ENCODE results near the gene AFF2.

AFF2 gene

GRCh38 chrX:148723551-148723950, 223.1 kb downstream of the AFF2 start:
- no peak overlapping the region for H3K4me3 ChIP-seq (ENCODE audit: control insufficient read depth, low read depth, low read length)
- no peak for DNase-seq (ENCODE audit: low read depth)
- TF ChIP-seq CTCF (IDR thresholded peaks at IDR 0.05; ENCODE audit: control insufficient read depth, insufficient read depth, low read depth, low read length, missing control alignments), result no peak

GRCh38 chrX:148728901-148729300, 228.5 kb downstream of the AFF2 start:
- no peak for TF ChIP-seq CTCF (IDR thresholded peaks at IDR 0.05; ENCODE audit: control insufficient read depth, insufficient read depth, low read depth, low read length, missing control alignments)
- H3K4me3 ChIP-seq (ENCODE audit: control insufficient read depth, low read depth, low read length), result no peak overlapping the region
- DNase-seq (ENCODE audit: low read depth), result no peak

GRCh38 chrX:148732743-148733142, 232.3 kb downstream of the AFF2 start:
- DNase-seq (ENCODE audit: low read depth), result no peak
- H3K4me3 ChIP-seq (ENCODE audit: control insufficient read depth, low read depth, low read length), result no peak overlapping the region
- TF ChIP-seq CTCF (IDR thresholded peaks at IDR 0.05; ENCODE audit: control insufficient read depth, insufficient read depth, low read depth, low read length, missing control alignments), result no peak

- DNase-seq (ENCODE audit: low read depth), result no peak
- TF ChIP-seq CTCF (IDR thresholded peaks at IDR 0.05; ENCODE audit: control insufficient read depth, insufficient read depth, low read depth, low read length, missing control alignments), result no peak
Observed at GRCh38 chrX:148741441-148741840, 241.0 kb downstream of the AFF2 start.

GRCh38 chrX:148755111-148755510, 254.7 kb downstream of the AFF2 start:
- DNase-seq (ENCODE audit: low read depth), result no peak
- TF ChIP-seq CTCF (IDR thresholded peaks at IDR 0.05; ENCODE audit: control insufficient read depth, insufficient read depth, low read depth, low read length, missing control alignments), result no peak

More at GRCh38 chrX:148741441-148741840, 241.0 kb downstream of the AFF2 start:
- H3K4me3 ChIP-seq (ENCODE audit: control insufficient read depth, low read depth, low read length), result no peak overlapping the region

GRCh38 chrX:148763896-148764295, 263.5 kb downstream of the AFF2 start:
- no peak for DNase-seq (ENCODE audit: low read depth)
- TF ChIP-seq CTCF (IDR thresholded peaks at IDR 0.05; ENCODE audit: control insufficient read depth, insufficient read depth, low read depth, low read length, missing control alignments), result no peak
- no peak overlapping the region for H3K4me3 ChIP-seq (ENCODE audit: control insufficient read depth, low read depth, low read length)

More at GRCh38 chrX:148755111-148755510, 254.7 kb downstream of the AFF2 start:
- no peak overlapping the region for H3K4me3 ChIP-seq (ENCODE audit: control insufficient read depth, low read depth, low read length)

GRCh38 chrX:148768296-148768695, 267.9 kb downstream of the AFF2 start:
- DNase-seq (ENCODE audit: low read depth), result no peak
- no peak for TF ChIP-seq CTCF (IDR thresholded peaks at IDR 0.05; ENCODE audit: control insufficient read depth, insufficient read depth, low read depth, low read length, missing control alignments)
- no peak overlapping the region for H3K4me3 ChIP-seq (ENCODE audit: control insufficient read depth, low read depth, low read length)
